HG03354 (cell line): ENCODE data around the gene STAC.
"Not testable (repeated sequence)": the region's sequence is repeated elsewhere in the genome, so short reads cannot be mapped to it uniquely, and the experiment has no call there.

ENCODE experiments used
- ATAC-seq: cut with Tn5 transposase; IDR thresholded peaks from one replicate; pipeline ENCODE4 v1.9.1; 2021; ENCODE audit warnings: mild to moderate bottlenecking; ENCODE audit not compliant: unreplicated experiment, poor library complexity, severe bottlenecking

STAC gene

GRCh38 chr3:36558961-36559360 lies 178.7 kb downstream of the STAC start:
- ATAC-seq = no peak

GRCh38 chr3:36560685-36561084 lies 180.4 kb downstream of the STAC start:
- ATAC-seq = no peak

- no peak for ATAC-seq
Measured at GRCh38 chr3:36561601-36562000, 181.3 kb downstream of the STAC start.

GRCh38 chr3:36562945-36563344 lies 182.6 kb downstream of the STAC start:
- ATAC-seq = no peak

- ATAC-seq = no peak
Measured at GRCh38 chr3:36575241-36575640, 194.9 kb downstream of the STAC start.

- ATAC-seq = not testable (repeated sequence)
Measured at GRCh38 chr3:36578418-36578817, 198.1 kb downstream of the STAC start.

GRCh38 chr3:36579746-36580145 lies 199.4 kb downstream of the STAC start:
- no peak for ATAC-seq

GRCh38 chr3:36580716-36581115 lies 200.4 kb downstream of the STAC start:
- ATAC-seq = no peak

- no peak for ATAC-seq
Measured at GRCh38 chr3:36591959-36592358, 211.7 kb downstream of the STAC start.

- ATAC-seq = no peak
Measured at GRCh38 chr3:36595511-36595910, 215.2 kb downstream of the STAC start.

- no peak for ATAC-seq
Measured at GRCh38 chr3:36596419-36596818, 216.1 kb downstream of the STAC start.

- ATAC-seq = no peak
Measured at GRCh38 chr3:36597422-36597821, 217.1 kb downstream of the STAC start.
